Vagina (tissue), 2 donors: ENCODE results near the gene P2RY2. TPM values are rescaled to one million over a fixed set of nuclear protein-coding genes. Genes with fewer than 3 reads are reported as not detected.

Experiments used
- DNase-seq, 2 donors: peaks; one replicate each; pipeline ENCODE4 v3.0.0-alpha.2; 2017; ENCODE audit errors: extremely low spot score in 2 of 2
- H3K27ac ChIP-seq: fragments of 200-600 bp; sonication (generic); one replicate; pipeline ENCODE4 v1.5.1; 2019
- H3K27me3 ChIP-seq: fragments of 200-600 bp; sonication (generic); one replicate; pipeline ENCODE4 v1.5.1; 2019
- H3K36me3 ChIP-seq, 2 donors: fragments of 200-600 bp; sonication (generic); one replicate each; pipeline ENCODE4 v1.5.1; 2017 to 2019
- H3K4me1 ChIP-seq: fragments of 200-600 bp; sonication (generic); one replicate; pipeline ENCODE4 v1.5.1; 2019
- H3K4me3 ChIP-seq, 2 donors: fragments of 200-600 bp; sonication (generic); 1 replicate in 1 of 2; 2 replicates in 1 of 2; pipeline ENCODE4 v1.5.1; 2016 to 2019
- H3K9me3 ChIP-seq: fragments of 200-600 bp; sonication (generic); one replicate; pipeline ENCODE4 v1.5.1; 2019
- CTCF ChIP-seq, 3 experiments: fragments of 450-650 bp in 2 of 3; fragments of 200-600 bp in 1 of 3; sonication (generic) in 1 of 3; IDR thresholded peaks; one replicate each; pipeline ENCODE4 v1.5.1; 2017 to 2019; ENCODE audit warnings: antibody characterized with exemption in 3 of 3, mild to moderate bottlenecking in 2 of 3, moderate library complexity in 2 of 3
- POLR2A ChIP-seq, 2 donors: fragments of 450-650 bp; IDR thresholded peaks; one replicate each; pipeline ENCODE4 v1.6.1; 2017; ENCODE audit warnings: antibody characterized with exemption in 2 of 2, mild to moderate bottlenecking in 2 of 2, moderate library complexity in 2 of 2
- POLR2AphosphoS5 ChIP-seq, 2 donors: sonication (generic); formaldehyde crosslinking; IDR thresholded peaks; one replicate each; pipeline ENCODE4 v1.9.0; 2017; ENCODE audit warnings: antibody characterized with exemption in 2 of 2, mild to moderate bottlenecking in 2 of 2, low read depth in 1 of 2; ENCODE audit not compliant: insufficient read depth in 1 of 2
- intact Hi-C: fragments of 100-400 bp; cut with DNase I; formaldehyde crosslinking; loops from one replicate; pipeline ENCODE4 v1.15.1; 2023
- total RNA-seq: library from RNA; depleted of rRNA; stranded (reverse); fragments of >200 nt; gene quantifications from one replicate; pipeline ENCODE4 v1.2.3, GENCODE V29; 2016

P2RY2 gene
- total RNA-seq, 1 donor from 2014 or later = 27.3 TPM

DNA sequence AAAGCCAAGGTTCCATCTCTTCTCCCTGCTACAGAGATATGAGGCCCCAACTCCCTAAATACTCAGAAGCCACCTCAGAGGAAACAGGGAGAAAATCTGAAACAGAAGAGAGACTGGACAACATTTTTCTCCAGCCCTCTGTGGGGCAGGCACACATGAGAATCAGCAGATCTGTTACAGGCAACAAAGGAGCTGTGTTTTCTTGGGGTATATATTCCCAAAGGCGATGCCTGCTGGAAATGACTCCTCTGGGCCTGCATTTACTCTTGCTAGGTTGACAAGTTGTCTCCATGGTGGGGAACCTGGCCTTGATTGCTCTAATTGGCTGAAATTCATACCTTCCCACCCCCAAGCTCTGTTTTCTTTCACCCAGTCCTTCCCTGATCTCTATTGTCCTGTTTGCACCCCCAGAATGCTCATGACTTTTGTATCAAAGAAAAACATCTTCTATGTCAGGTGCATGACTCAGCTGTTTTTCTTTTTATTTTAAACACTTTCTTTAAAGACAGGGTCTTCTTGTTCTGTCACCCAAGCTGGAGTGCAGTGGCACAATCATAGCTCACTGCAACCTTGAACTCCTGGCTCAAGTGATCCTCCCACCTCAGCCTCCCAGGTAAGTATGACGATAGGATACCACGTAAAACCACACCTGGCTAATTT lies 30.6 kb downstream of the P2RY2 start:
- intact Hi-C loops = no loop called here
- no peak overlapping the region for H3K4me3 ChIP-seq
- no peaks in the 10 kb centered on the region for H3K27me3 ChIP-seq
- no peak for DNase-seq
- H3K27ac ChIP-seq = no peak overlapping the region
- no peaks in the 10 kb centered on the region for H3K36me3 ChIP-seq
- H3K9me3 ChIP-seq = no peaks in the 10 kb centered on the region
- TF ChIP-seq POLR2A (IDR thresholded peaks at IDR 0.05) = no peak
- TF ChIP-seq CTCF (IDR thresholded peaks at IDR 0.05) = no peak
- TF ChIP-seq POLR2AphosphoS5 (IDR thresholded peaks at IDR 0.05; ENCODE audit: insufficient read depth in 1 of 2, low read depth in 1 of 2) = no peak
- no peaks in the 10 kb centered on the region for H3K4me1 ChIP-seq

DNA sequence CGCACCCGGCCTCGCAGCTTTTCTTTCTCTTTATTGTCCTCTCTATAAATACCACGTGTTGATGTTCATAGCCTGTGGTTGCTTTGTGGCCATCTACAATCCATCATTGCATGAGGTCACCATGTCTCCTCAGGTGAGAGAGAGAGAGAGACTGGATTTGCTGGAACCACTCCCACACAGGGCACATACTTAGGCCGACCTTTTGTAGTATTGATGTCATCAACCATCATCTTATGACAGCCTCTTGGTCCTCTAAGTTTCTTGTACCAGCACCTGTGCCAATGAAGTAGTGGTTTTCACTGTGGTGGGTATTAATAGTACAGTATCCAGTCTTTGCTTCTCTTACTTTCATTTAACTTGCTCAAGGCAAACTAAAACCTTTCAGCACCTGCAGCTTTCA lies 31.2 kb downstream of the P2RY2 start:
- Histone ChIP-seq H3K36me3 (no peaks in the 10 kb centered on the region), H3K27me3 (no peaks in the 10 kb centered on the region), H3K4me1 (no peaks in the 10 kb centered on the region), H3K27ac (no peak overlapping the region), H3K9me3 (no peaks in the 10 kb centered on the region), H3K4me3 (no peak overlapping the region)
- intact Hi-C loops = no loop called here
- no peak for DNase-seq
- TF ChIP-seq POLR2A (IDR thresholded peaks at IDR 0.05) (no peak), CTCF (IDR thresholded peaks at IDR 0.05) (no peak), POLR2AphosphoS5 (IDR thresholded peaks at IDR 0.05; ENCODE audit: insufficient read depth in 1 of 2, low read depth in 1 of 2) (no peak)

GRCh38 chr11:73249853-73250783 lies 32.0 kb downstream of the P2RY2 start:
- intact Hi-C loops = no loop called here

DNA sequence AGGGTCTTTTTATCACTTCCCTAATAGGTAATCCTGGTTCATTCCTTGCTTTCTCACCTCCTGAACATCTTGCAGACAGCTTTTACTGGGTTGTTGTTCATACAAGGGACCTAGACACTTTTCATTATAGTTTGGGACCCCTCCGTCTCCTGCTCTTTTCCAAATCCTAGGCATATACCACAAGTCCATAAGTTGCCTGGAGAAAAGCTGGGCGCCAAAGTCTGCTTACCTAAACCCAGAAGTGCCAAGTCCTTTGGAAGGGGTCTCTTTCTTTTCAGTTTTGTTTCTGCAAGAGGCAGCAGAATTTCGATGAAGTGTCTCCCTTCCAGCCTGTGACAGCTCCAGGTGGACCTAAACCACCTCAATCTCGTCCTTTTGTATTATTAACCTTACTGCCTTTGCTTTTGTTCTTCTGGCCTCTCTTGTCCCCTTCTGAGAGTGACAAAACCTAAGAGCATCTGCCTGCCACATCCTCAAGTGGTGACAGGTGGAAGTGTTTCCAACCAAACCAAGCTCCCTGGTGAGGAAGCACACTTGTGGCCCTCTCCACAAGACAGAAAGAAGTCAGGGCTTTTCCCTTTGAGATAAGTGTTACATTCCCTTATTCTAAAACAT lies 34.6 kb downstream of the P2RY2 start:
- Histone ChIP-seq H3K27me3 (no peaks in the 10 kb centered on the region), H3K36me3 (no peaks in the 10 kb centered on the region), H3K4me3 (no peak overlapping the region), H3K27ac (no peak overlapping the region), H3K9me3 (no peaks in the 10 kb centered on the region), H3K4me1 (peaks cover 6% of the 10 kb centered on the region)
- no peak for DNase-seq
- intact Hi-C loops = no loop called here
- TF ChIP-seq CTCF (IDR thresholded peaks at IDR 0.05) = no peak
- no peak for TF ChIP-seq POLR2AphosphoS5 (IDR thresholded peaks at IDR 0.05; ENCODE audit: insufficient read depth in 1 of 2, low read depth in 1 of 2)
- TF ChIP-seq POLR2A (IDR thresholded peaks at IDR 0.05) = no peak

More at GRCh38 chr11:73249853-73250783, 32.0 kb downstream of the P2RY2 start:
- H3K4me1 ChIP-seq = no peaks in the 10 kb centered on the region
- DNase-seq = no peak
- TF ChIP-seq CTCF (IDR thresholded peaks at IDR 0.05) (no peak), POLR2AphosphoS5 (IDR thresholded peaks at IDR 0.05; ENCODE audit: insufficient read depth in 1 of 2, low read depth in 1 of 2) (no peak), POLR2A (IDR thresholded peaks at IDR 0.05) (no peak)
- no peaks in the 10 kb centered on the region for H3K9me3 ChIP-seq
- no peak overlapping the region for H3K27ac ChIP-seq
- no peaks in the 10 kb centered on the region for H3K27me3 ChIP-seq
- no peak overlapping the region for H3K4me3 ChIP-seq
- no peaks in the 10 kb centered on the region for H3K36me3 ChIP-seq
